HG03460 (cell line): ENCODE measurements around the gene PROSER2.

Source experiments
- ATAC-seq: cut with Tn5 transposase; IDR thresholded peaks from one replicate; pipeline ENCODE4 v1.9.1; 2021; ENCODE audit not compliant: unreplicated experiment

PROSER2 gene

GRCh38 chr10:11906714-11907113 is 83.6 kb downstream of the PROSER2 start:
- no peak for ATAC-seq

GRCh38 chr10:11907914-11908313 is 84.8 kb downstream of the PROSER2 start:
- no peak for ATAC-seq

GRCh38 chr10:11908536-11908935 is 85.4 kb downstream of the PROSER2 start:
- no peak for ATAC-seq

GRCh38 chr10:11908991-11909390 is 85.8 kb downstream of the PROSER2 start:
- no peak for ATAC-seq

GRCh38 chr10:11909618-11910017 is 86.5 kb downstream of the PROSER2 start:
- no peak for ATAC-seq

- no peak for ATAC-seq
Observed at GRCh38 chr10:11910102-11910501, 86.9 kb downstream of the PROSER2 start.

- no peak for ATAC-seq
Observed at GRCh38 chr10:11913079-11913641, 90.0 kb downstream of the PROSER2 start.

- no peak for ATAC-seq
Observed at GRCh38 chr10:11918384-11918783, 95.2 kb downstream of the PROSER2 start.

GRCh38 chr10:11919271-11919670 is 96.1 kb downstream of the PROSER2 start:
- ATAC-seq: no peak
